Measurements from ENCODE around the gene NOTCH1.

NOTCH1 gene

GRCh38 chr9:136529516-136530460, 16.1 kb downstream of the NOTCH1 start:
- TF ChIP-seq GATA2 (IDR thresholded peaks at IDR 0.05; ENCODE audit: low read depth, low read length) (no peak), GATA3 (IDR thresholded peaks at IDR 0.05; ENCODE audit: low read depth, low read length) (no peak)

GRCh38 chr9:136528716-136529341, 17.0 kb downstream of the NOTCH1 start:
- TF ChIP-seq GATA2 (IDR thresholded peaks at IDR 0.05; ENCODE audit: low read depth, low read length), result no peak
- TF ChIP-seq GATA3 (IDR thresholded peaks at IDR 0.05; ENCODE audit: low read depth, low read length), result no peak

GRCh38 chr9:136527721-136528710, 17.8 kb downstream of the NOTCH1 start:
- TF ChIP-seq GATA2 (IDR thresholded peaks at IDR 0.05; ENCODE audit: low read depth, low read length), result no peak
- TF ChIP-seq GATA3 (IDR thresholded peaks at IDR 0.05; ENCODE audit: low read depth, low read length), result no peak

GRCh38 chr9:136527131-136527530, 18.7 kb downstream of the NOTCH1 start:
- TF ChIP-seq GATA2 (IDR thresholded peaks at IDR 0.05; ENCODE audit: low read depth, low read length) (no peak), GATA3 (IDR thresholded peaks at IDR 0.05; ENCODE audit: low read depth, low read length) (no peak)

- no peak for TF ChIP-seq GATA2 (IDR thresholded peaks at IDR 0.05; ENCODE audit: low read depth, low read length)
- TF ChIP-seq GATA3 (IDR thresholded peaks at IDR 0.05; ENCODE audit: low read depth, low read length), result no peak
Observed at GRCh38 chr9:136526625-136527066, 19.2 kb downstream of the NOTCH1 start.

- TF ChIP-seq GATA3 (IDR thresholded peaks at IDR 0.05; ENCODE audit: low read depth, low read length), result no peak
- no peak for TF ChIP-seq GATA2 (IDR thresholded peaks at IDR 0.05; ENCODE audit: low read depth, low read length)
Observed at GRCh38 chr9:136525841-136526499, 19.9 kb downstream of the NOTCH1 start.

- no peak for TF ChIP-seq GATA3 (IDR thresholded peaks at IDR 0.05; ENCODE audit: low read depth, low read length)
- TF ChIP-seq GATA2 (IDR thresholded peaks at IDR 0.05; ENCODE audit: low read depth, low read length), result no peak
Observed at GRCh38 chr9:136525207-136525606, 20.6 kb downstream of the NOTCH1 start.

GRCh38 chr9:136522314-136523237, 23.3 kb downstream of the NOTCH1 start:
- TF ChIP-seq GATA3 (IDR thresholded peaks at IDR 0.05; ENCODE audit: low read depth, low read length), result no peak
- TF ChIP-seq GATA2 (IDR thresholded peaks at IDR 0.05; ENCODE audit: low read depth, low read length), result no peak

GRCh38 chr9:136521537-136521936, 24.3 kb downstream of the NOTCH1 start:
- TF ChIP-seq GATA2 (IDR thresholded peaks at IDR 0.05; ENCODE audit: low read depth, low read length) (no peak), GATA3 (IDR thresholded peaks at IDR 0.05; ENCODE audit: low read depth, low read length) (no peak)

GRCh38 chr9:136520053-136520540, 25.8 kb downstream of the NOTCH1 start:
- TF ChIP-seq GATA3 (IDR thresholded peaks at IDR 0.05; ENCODE audit: low read depth, low read length), result no peak
- no peak for TF ChIP-seq GATA2 (IDR thresholded peaks at IDR 0.05; ENCODE audit: low read depth, low read length)

GRCh38 chr9:136519263-136520052, 26.4 kb downstream of the NOTCH1 start:
- TF ChIP-seq GATA3 (IDR thresholded peaks at IDR 0.05; ENCODE audit: low read depth, low read length) (no peak), GATA2 (IDR thresholded peaks at IDR 0.05; ENCODE audit: low read depth, low read length) (no peak)
